GM12878 (cell line): Measurements from ENCODE around the gene PBOV1. TPM values are rescaled to one million over a fixed set of nuclear protein-coding genes. Genes with fewer than 3 reads are reported as not detected.

Experiments
- ATAC-seq: fragments of 200-7000 bp; cut with Tn5 transposase; 3 replicates; pipeline ENCODE4 v1.9.1; 2020; ENCODE audit warnings: mild to moderate bottlenecking, moderate library complexity
- BruUV-seq: library from RNA; stranded (reverse); fragments of 400-500 nt; replicated peaks from 2 replicates; lab custom pipeline; 2021; lab: Mats Ljungman, UMichigan
- CTCF ChIA-PET: fragments of 300-600 bp; sonication (Branson Sonifier 250); formaldehyde crosslinking; extraction: SDS; loops from one replicate; lab custom pipeline; 2021; ENCODE audit warnings: inconsistent platforms; lab: Yijun Ruan, JAX
- POLR2A ChIA-PET: fragments of 350-600 bp; formaldehyde crosslinking; extraction: SDS; loops from one replicate; lab custom pipeline; 2021; ENCODE audit warnings: inconsistent platforms; lab: Charles Lee
- RAD21 ChIA-PET: fragments of 300-600 bp; sonication (Branson Sonifier 250); formaldehyde crosslinking; loops from one replicate; lab custom pipeline; 2023; ENCODE audit warnings: antibody characterized with exemption; ENCODE audit not compliant: unreplicated experiment; lab: Charles Lee
- SMC1A ChIA-PET: fragments of 300-600 bp; sonication (Branson Sonifier 250); formaldehyde crosslinking; loops from one replicate; lab custom pipeline; 2023; ENCODE audit not compliant: unreplicated experiment, uncharacterized antibody; lab: Charles Lee
- DNase-seq: peaks from one replicate; pipeline ENCODE4 v3.0.0-alpha.2; 2011; ENCODE audit warnings: low read depth, low spot score
- FAIRE-seq: peaks from 3 replicates; lab custom pipeline; 2011; peaks lifted over from hg19 to GRCh38; lab: Jason Lieb, UNC
- H2AFZ ChIP-seq: 2 replicates; pipeline ENCODE4 v1.6.0; 2011; ENCODE audit warnings: low read depth, low read length, control low read depth; ENCODE audit not compliant: control insufficient read depth
- H3K27ac ChIP-seq: 2 replicates; pipeline ENCODE4 v1.5.1; 2011; ENCODE audit warnings: control low read depth; ENCODE audit not compliant: control insufficient read depth, insufficient read depth
- H3K27me3 ChIP-seq, 2 experiments: replicated peaks in 1 of 2; 2 replicates each; pipeline versions ENCODE4 v1.6.0 to v1.6.1; 2011; ENCODE audit warnings: low read length in 1 of 2; ENCODE audit not compliant: control insufficient read depth in 2 of 2, insufficient read depth in 2 of 2
- H3K36me3 ChIP-seq, 2 experiments: 2 replicates each; pipeline ENCODE4 v1.5.1; 2011; ENCODE audit warnings: low read length in 1 of 2; ENCODE audit not compliant: control insufficient read depth in 2 of 2, insufficient read depth in 2 of 2
- H3K4me1 ChIP-seq: 2 replicates; pipeline ENCODE4 v1.6.1; 2011; ENCODE audit warnings: mild to moderate bottlenecking, low read length, moderate library complexity, mixed read lengths; ENCODE audit not compliant: control insufficient read depth, insufficient read depth
- H3K4me2 ChIP-seq: 2 replicates; pipeline ENCODE4 v1.6.0; 2011; ENCODE audit warnings: control low read depth; ENCODE audit not compliant: control insufficient read depth, insufficient read depth
- H3K4me3 ChIP-seq: fragments of 200-600 bp; sonication (generic); 2 replicates; pipeline ENCODE4 v1.5.1; 2016
- H3K79me2 ChIP-seq: 2 replicates; pipeline ENCODE4 v1.6.0; 2011; ENCODE audit warnings: low read length; ENCODE audit not compliant: control insufficient read depth, insufficient read depth
- H3K9ac ChIP-seq: 2 replicates; pipeline ENCODE4 v1.8.0; 2011; ENCODE audit warnings: low read length, control low read depth, mixed read lengths; ENCODE audit not compliant: control insufficient read depth, insufficient read depth
- H3K9me3 ChIP-seq: replicated peaks from 3 replicates; pipeline ENCODE4 v1.5.1; 2011; ENCODE audit warnings: mild to moderate bottlenecking, low read length; ENCODE audit not compliant: control insufficient read depth, insufficient read depth
- H4K20me1 ChIP-seq: 2 replicates; pipeline ENCODE4 v1.6.0; 2011; ENCODE audit not compliant: control insufficient read depth, insufficient read depth
- ASH2L ChIP-seq: fragments of 300-600, 200-600 bp; sonication (generic); IDR thresholded peaks from 2 replicates; pipeline ENCODE4 v1.6.1; 2017; ENCODE audit warnings: low read depth, mild to moderate bottlenecking, borderline replicate concordance
- ATF7 ChIP-seq: fragments of 450-650 bp; IDR thresholded peaks from 2 replicates; pipeline ENCODE4 v1.6.1; 2016; ENCODE audit warnings: low read depth, mild to moderate bottlenecking
- HDAC6 ChIP-seq: fragments of 200-600 bp; sonication (generic); IDR thresholded peaks from one replicate; pipeline ENCODE4 v1.8.0; 2017; ENCODE audit warnings: antibody characterized with exemption; ENCODE audit not compliant: unreplicated experiment
- POU2F2 ChIP-seq: IDR thresholded peaks from 3 replicates; pipeline ENCODE4 v1.6.1; 2011; ENCODE audit warnings: low read depth, mild to moderate bottlenecking, low read length, borderline replicate concordance
- RAD51 ChIP-seq: fragments of 450-650 bp; IDR thresholded peaks from 2 replicates; pipeline ENCODE4 v1.6.1; 2016; ENCODE audit warnings: moderate library complexity, mild to moderate bottlenecking, inconsistent platforms
- SIN3A ChIP-seq: IDR thresholded peaks from 2 replicates; pipeline ENCODE4 v1.6.1; 2012; ENCODE audit warnings: low read depth, low read length, improper control_type of control experiment
- TARDBP ChIP-seq: IDR thresholded peaks from 2 replicates; pipeline ENCODE4 v1.6.1; 2016; ENCODE audit warnings: borderline replicate concordance
- ZNF24 ChIP-seq: fragments of 450-650 bp; IDR thresholded peaks from 2 replicates; pipeline ENCODE4 v1.6.1; 2017; ENCODE audit warnings: antibody characterized with exemption, mild to moderate bottlenecking
- WGBS: methylation state at CpG from one replicate; pipeline ENCODE4 v1.1.6; 2016; ENCODE audit warnings: low lambda C conversion rate; ENCODE audit not compliant: insufficient replicate concordance, insufficient coverage; ENCODE audit errors: missing lambda C conversion rate; 5-methylcytosine and 5-hydroxymethylcytosine counted together
- in situ Hi-C: fragments of 300-500 bp; cut with MboI; formaldehyde crosslinking; loops from 9 replicates; pipeline ENCODE4 v1.14.3; 2018; ENCODE audit warnings: mixed read lengths
- intact Hi-C: fragments of 100-400 bp; cut with micrococcal nuclease; formaldehyde crosslinking; loops from one replicate; pipeline ENCODE4 v1.14.2; 2022; ENCODE audit not compliant: unreplicated experiment
- polyA plus RNA-seq, 11 experiments: library from polyadenylated mRNA; depleted of rRNA in 4 of 11; unstranded in 6 of 11; stranded (reverse) in 5 of 11; fragments of >200 nt; fragmentation: Nextera tagmentation in 4 of 11; fragmentation: Illumina TruSeq in 1 of 11; extraction: Ambion mirVana in 4 of 11; extraction: Trizol in 1 of 11; gene quantifications; 1 replicate in 1 of 11; 2 replicates in 10 of 11; pipeline versions ENCODE4 v1.2.1 to v1.2.3, GENCODE V29; 2011 to 2016; ENCODE audit warnings: inconsistent platforms in 2 of 11, missing spikeins in 2 of 11, low read depth in 1 of 11
- total RNA-seq, 4 experiments: library from RNA; depleted of rRNA in 3 of 4; stranded (reverse); fragments of >200 nt in 3 of 4; fragmentation: Illumina TruSeq in 1 of 4; extraction: Trizol in 1 of 4; gene quantifications; 2 replicates each; pipeline versions ENCODE4 v1.2.1 to v1.2.3, GENCODE V29; 2013 to 2021
- TF ChIP-seq, protein P1 (sequence below): IDR thresholded peaks from 2 replicates; pipeline ENCODE4 v1.6.1; 2012; ENCODE audit warnings: low read depth, low read length, improper control_type of control experiment
- TF ChIP-seq, protein P2 (sequence below): IDR thresholded peaks from 2 replicates; pipeline ENCODE4 v1.6.1; 2012; ENCODE audit warnings: mild to moderate bottlenecking, low read depth, low read length
- TF ChIP-seq, protein P3 (sequence below): fragments of 150-350 bp; IDR thresholded peaks from 2 replicates; pipeline ENCODE4 v1.6.1; 2016; ENCODE audit warnings: low read depth, low read length
- TF ChIP-seq, protein P4 (sequence below): fragments of 450-650 bp; IDR thresholded peaks from 2 replicates; pipeline ENCODE4 v1.6.1; 2017; ENCODE audit warnings: mild to moderate bottlenecking, moderate library complexity

PBOV1 gene
- total and polyA plus RNA-seq, 10 of the 15 experiments (the other 5 are each of a cell fraction or from before 2014, with no cell fraction given) = not detected

DNA sequence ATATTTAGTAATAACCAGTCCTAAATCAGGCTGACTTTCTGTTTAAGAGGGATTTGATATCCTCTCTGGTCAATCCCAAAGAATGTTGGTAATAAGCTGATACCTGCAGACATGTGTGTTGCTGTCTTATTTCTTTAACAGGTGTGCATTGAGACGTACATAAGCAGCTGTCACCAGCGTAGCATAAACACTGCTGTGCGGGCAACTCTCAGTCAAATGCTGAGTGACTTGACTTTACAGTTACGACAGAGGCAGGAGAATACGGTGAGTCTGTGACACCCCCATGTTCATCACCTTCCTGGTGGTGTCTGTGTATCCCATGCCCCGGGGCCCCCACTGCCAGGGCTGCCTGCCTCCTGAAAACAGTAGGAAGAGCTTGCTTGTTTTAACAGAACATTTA, 20.1 kb upstream of the PBOV1 start (continued):
- TF ChIP-seq, protein P1, sequence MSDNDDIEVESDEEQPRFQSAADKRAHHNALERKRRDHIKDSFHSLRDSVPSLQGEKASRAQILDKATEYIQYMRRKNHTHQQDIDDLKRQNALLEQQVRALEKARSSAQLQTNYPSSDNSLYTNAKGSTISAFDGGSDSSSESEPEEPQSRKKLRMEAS = no peak
- no peak for TF ChIP-seq ASH2L
- TF ChIP-seq, all 136 proteins: peak for 0

DNA sequence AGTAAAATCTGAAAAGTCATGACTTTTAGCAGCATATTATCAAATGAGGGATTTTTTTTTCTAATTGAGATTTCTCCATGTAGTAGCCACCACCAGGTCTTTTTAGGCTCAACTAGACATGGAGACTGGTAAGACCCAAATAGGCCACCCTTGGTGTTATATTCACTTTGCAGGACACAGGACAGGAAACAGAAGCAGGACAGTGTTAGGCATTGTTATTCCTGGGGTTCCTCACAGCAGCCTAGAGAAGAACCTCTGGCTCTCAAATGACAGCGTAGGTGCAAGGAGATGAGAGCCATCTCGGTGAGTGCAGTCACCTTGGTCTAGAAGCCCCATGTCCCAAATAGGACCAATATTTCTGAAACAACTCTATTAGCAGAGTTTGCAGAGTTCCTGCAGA, 19.2 kb upstream of the PBOV1 start:
- no peak overlapping the region for H2AFZ ChIP-seq
- ChIA-PET RAD21 (no interaction called here), SMC1A (no interaction called here), CTCF (no interaction called here), POLR2A (interaction anchor here (0.7 kb wide), 1 partner anchor 53 kb away, joined by 3 read pairs; no protein-coding TSS in a partner anchor)
- FAIRE-seq (no peak), DNase-seq (no peak), ATAC-seq (no peak)
- no peaks in the 10 kb centered on the region for H3K36me3 ChIP-seq
- no peak overlapping the region for H3K9ac ChIP-seq
- in situ Hi-C loops (no loop called here), intact Hi-C loops (no loop called here)
- WGBS = 21% methylated on average over 2 of the region's 2 CpGs
- no peak overlapping the region for H3K4me2 ChIP-seq
- H3K4me1 ChIP-seq = no peaks in the 10 kb centered on the region
- no peaks in the 10 kb centered on the region for H4K20me1 ChIP-seq
- no TSS peak for BruUV-seq
- H3K27me3 ChIP-seq = peaks cover 3% of the 10 kb centered on the region in 2 experiments; a peak in 2 of 4 replicates
- no peaks in the 10 kb centered on the region for H3K79me2 ChIP-seq
- H3K9me3 ChIP-seq = no peaks in the 10 kb centered on the region
- no peak overlapping the region for H3K4me3 ChIP-seq
- no peak overlapping the region for H3K27ac ChIP-seq
- no peak for TF ChIP-seq ZNF24
- TF ChIP-seq, protein P2, sequence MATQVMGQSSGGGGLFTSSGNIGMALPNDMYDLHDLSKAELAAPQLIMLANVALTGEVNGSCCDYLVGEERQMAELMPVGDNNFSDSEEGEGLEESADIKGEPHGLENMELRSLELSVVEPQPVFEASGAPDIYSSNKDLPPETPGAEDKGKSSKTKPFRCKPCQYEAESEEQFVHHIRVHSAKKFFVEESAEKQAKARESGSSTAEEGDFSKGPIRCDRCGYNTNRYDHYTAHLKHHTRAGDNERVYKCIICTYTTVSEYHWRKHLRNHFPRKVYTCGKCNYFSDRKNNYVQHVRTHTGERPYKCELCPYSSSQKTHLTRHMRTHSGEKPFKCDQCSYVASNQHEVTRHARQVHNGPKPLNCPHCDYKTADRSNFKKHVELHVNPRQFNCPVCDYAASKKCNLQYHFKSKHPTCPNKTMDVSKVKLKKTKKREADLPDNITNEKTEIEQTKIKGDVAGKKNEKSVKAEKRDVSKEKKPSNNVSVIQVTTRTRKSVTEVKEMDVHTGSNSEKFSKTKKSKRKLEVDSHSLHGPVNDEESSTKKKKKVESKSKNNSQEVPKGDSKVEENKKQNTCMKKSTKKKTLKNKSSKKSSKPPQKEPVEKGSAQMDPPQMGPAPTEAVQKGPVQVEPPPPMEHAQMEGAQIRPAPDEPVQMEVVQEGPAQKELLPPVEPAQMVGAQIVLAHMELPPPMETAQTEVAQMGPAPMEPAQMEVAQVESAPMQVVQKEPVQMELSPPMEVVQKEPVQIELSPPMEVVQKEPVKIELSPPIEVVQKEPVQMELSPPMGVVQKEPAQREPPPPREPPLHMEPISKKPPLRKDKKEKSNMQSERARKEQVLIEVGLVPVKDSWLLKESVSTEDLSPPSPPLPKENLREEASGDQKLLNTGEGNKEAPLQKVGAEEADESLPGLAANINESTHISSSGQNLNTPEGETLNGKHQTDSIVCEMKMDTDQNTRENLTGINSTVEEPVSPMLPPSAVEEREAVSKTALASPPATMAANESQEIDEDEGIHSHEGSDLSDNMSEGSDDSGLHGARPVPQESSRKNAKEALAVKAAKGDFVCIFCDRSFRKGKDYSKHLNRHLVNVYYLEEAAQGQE = no peak
- TF ChIP-seq TARDBP = no peak
- TF ChIP-seq SIN3A = no peak
- no peak for TF ChIP-seq ATF7
- TF ChIP-seq, protein P3, sequence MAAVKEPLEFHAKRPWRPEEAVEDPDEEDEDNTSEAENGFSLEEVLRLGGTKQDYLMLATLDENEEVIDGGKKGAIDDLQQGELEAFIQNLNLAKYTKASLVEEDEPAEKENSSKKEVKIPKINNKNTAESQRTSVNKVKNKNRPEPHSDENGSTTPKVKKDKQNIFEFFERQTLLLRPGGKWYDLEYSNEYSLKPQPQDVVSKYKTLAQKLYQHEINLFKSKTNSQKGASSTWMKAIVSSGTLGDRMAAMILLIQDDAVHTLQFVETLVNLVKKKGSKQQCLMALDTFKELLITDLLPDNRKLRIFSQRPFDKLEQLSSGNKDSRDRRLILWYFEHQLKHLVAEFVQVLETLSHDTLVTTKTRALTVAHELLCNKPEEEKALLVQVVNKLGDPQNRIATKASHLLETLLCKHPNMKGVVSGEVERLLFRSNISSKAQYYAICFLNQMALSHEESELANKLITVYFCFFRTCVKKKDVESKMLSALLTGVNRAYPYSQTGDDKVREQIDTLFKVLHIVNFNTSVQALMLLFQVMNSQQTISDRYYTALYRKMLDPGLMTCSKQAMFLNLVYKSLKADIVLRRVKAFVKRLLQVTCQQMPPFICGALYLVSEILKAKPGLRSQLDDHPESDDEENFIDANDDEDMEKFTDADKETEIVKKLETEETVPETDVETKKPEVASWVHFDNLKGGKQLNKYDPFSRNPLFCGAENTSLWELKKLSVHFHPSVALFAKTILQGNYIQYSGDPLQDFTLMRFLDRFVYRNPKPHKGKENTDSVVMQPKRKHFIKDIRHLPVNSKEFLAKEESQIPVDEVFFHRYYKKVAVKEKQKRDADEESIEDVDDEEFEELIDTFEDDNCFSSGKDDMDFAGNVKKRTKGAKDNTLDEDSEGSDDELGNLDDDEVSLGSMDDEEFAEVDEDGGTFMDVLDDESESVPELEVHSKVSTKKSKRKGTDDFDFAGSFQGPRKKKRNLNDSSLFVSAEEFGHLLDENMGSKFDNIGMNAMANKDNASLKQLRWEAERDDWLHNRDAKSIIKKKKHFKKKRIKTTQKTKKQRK = no peak
- TF ChIP-seq POU2F2 = no peak
- TF ChIP-seq, protein P4, sequence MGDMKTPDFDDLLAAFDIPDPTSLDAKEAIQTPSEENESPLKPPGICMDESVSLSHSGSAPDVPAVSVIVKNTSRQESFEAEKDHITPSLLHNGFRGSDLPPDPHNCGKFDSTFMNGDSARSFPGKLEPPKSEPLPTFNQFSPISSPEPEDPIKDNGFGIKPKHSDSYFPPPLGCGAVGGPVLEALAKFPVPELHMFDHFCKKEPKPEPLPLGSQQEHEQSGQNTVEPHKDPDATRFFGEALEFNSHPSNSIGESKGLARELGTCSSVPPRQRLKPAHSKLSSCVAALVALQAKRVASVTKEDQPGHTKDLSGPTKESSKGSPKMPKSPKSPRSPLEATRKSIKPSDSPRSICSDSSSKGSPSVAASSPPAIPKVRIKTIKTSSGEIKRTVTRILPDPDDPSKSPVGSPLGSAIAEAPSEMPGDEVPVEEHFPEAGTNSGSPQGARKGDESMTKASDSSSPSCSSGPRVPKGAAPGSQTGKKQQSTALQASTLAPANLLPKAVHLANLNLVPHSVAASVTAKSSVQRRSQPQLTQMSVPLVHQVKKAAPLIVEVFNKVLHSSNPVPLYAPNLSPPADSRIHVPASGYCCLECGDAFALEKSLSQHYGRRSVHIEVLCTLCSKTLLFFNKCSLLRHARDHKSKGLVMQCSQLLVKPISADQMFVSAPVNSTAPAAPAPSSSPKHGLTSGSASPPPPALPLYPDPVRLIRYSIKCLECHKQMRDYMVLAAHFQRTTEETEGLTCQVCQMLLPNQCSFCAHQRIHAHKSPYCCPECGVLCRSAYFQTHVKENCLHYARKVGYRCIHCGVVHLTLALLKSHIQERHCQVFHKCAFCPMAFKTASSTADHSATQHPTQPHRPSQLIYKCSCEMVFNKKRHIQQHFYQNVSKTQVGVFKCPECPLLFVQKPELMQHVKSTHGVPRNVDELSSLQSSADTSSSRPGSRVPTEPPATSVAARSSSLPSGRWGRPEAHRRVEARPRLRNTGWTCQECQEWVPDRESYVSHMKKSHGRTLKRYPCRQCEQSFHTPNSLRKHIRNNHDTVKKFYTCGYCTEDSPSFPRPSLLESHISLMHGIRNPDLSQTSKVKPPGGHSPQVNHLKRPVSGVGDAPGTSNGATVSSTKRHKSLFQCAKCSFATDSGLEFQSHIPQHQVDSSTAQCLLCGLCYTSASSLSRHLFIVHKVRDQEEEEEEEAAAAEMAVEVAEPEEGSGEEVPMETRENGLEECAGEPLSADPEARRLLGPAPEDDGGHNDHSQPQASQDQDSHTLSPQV = no peak
- TF ChIP-seq HDAC6 = no peak
- TF ChIP-seq RAD51 = no peak
